Measurements from ENCODE around the gene RAB11B. TPM values are rescaled to one million over a fixed set of nuclear protein-coding genes. Genes with fewer than 3 reads are reported as not detected.

The RAB11B gene
- total RNA-seq, 1 experiment from 2014 or later, result 29.7 TPM

DNA sequence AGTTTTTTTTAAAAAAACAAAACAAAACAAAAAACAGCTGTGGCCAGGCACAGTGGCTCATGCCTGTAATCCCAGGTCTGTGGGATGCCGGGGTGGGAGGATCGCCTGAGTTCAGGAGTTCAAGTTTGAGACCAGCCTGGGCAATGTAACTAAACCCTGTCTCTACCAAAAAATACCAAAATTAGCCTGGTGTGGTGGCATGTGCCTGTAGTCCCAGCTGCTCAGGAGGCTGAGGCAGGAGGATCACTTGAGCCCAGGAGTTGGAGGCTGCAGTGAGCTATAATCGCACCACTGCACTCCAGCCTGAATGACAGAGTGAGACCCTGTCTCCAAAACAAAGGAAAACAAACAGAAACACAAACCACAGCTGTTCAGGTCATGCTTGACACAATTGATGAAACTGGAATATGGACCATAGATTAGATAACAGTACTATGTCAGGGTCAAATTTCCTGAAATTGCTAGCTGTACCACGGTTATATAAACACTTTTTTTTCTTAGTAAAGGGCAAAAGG, 33.1 kb upstream of the RAB11B start:
- H3F3A ChIP-seq (ENCODE audit: low read length, unreplicated experiment), result peaks cover 4% of the 10 kb centered on the region
- H2AFZ ChIP-seq (ENCODE audit: low read length), result no peak overlapping the region
- intact Hi-C loops (cut with micrococcal nuclease), result loop anchor here (10.0 kb wide), 1 partner anchor 228 kb away; no protein-coding TSS in a partner anchor
- TF ChIP-seq EZH2 (IDR thresholded peaks at IDR 0.05; ENCODE audit: low read length, unreplicated experiment) (no peak), EZH2phosphoT487 (IDR thresholded peaks at IDR 0.05; ENCODE audit: borderline replicate concordance, low read length) (no peak)
- TF ChIP-seq, protein P1, sequence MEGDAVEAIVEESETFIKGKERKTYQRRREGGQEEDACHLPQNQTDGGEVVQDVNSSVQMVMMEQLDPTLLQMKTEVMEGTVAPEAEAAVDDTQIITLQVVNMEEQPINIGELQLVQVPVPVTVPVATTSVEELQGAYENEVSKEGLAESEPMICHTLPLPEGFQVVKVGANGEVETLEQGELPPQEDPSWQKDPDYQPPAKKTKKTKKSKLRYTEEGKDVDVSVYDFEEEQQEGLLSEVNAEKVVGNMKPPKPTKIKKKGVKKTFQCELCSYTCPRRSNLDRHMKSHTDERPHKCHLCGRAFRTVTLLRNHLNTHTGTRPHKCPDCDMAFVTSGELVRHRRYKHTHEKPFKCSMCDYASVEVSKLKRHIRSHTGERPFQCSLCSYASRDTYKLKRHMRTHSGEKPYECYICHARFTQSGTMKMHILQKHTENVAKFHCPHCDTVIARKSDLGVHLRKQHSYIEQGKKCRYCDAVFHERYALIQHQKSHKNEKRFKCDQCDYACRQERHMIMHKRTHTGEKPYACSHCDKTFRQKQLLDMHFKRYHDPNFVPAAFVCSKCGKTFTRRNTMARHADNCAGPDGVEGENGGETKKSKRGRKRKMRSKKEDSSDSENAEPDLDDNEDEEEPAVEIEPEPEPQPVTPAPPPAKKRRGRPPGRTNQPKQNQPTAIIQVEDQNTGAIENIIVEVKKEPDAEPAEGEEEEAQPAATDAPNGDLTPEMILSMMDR (conservative IDR thresholded peaks at IDR 0.05; ENCODE audit: low read depth, low read length), result no peak
- peaks cover 25% of the 10 kb centered on the region for H3K4me1 ChIP-seq (ENCODE audit: insufficient read depth, low read length)
- DNase-seq, result no peak
- POLR2A ChIA-PET (ENCODE audit: unreplicated experiment), result no interaction called here
- no peaks in the 10 kb centered on the region for H3K9me3 ChIP-seq (ENCODE audit: low read length)
- no peak overlapping the region for H3K4me3 ChIP-seq (ENCODE audit: low read length)
- BruUV-seq (replicated peaks), result no TSS peak
- no peaks in the 10 kb centered on the region for H3K27me3 ChIP-seq (ENCODE audit: low read length)
- no peaks in the 10 kb centered on the region for H3K9me2 ChIP-seq (replicated peaks; ENCODE audit: low read length)
- H3K27ac ChIP-seq (ENCODE audit: low read length), result no peak overlapping the region
- ATAC-seq, result no peak
- CTCF ChIA-PET, result no interaction called here
- H3K36me3 ChIP-seq (ENCODE audit: low read depth, low read length), result no peaks in the 10 kb centered on the region
- H3K9ac ChIP-seq (ENCODE audit: low read length), result no peak overlapping the region
- 0 out of 2 replicates have a peak, but pooled peaks cover 5% of the 10 kb centered on the region for H4K20me1 ChIP-seq (ENCODE audit: low read length)
- no peaks in the 10 kb centered on the region for H3K79me2 ChIP-seq (ENCODE audit: low read length)
- no peak overlapping the region for H3K4me2 ChIP-seq (ENCODE audit: low read length)

- no peak for TF ChIP-seq EZH2 (IDR thresholded peaks at IDR 0.05; ENCODE audit: low read length, unreplicated experiment)
- TF ChIP-seq, protein P1 (conservative IDR thresholded peaks at IDR 0.05; ENCODE audit: low read depth, low read length), result no peak
- TF ChIP-seq EZH2phosphoT487 (IDR thresholded peaks at IDR 0.05; ENCODE audit: borderline replicate concordance, low read length), result no peak
- peaks cover 4% of the 10 kb centered on the region for H3F3A ChIP-seq (ENCODE audit: low read length, unreplicated experiment)
- H3K27ac ChIP-seq (ENCODE audit: low read length), result no peak overlapping the region
- H2AFZ ChIP-seq (ENCODE audit: low read length), result no peak overlapping the region
- DNase-seq (no peak), ATAC-seq (no peak)
- no peak overlapping the region for H3K4me2 ChIP-seq (ENCODE audit: low read length)
- CTCF ChIA-PET, result no interaction called here
- no peaks in the 10 kb centered on the region for H3K36me3 ChIP-seq (ENCODE audit: low read depth, low read length)
- peaks cover 40% of the 10 kb centered on the region for H3K4me1 ChIP-seq (ENCODE audit: insufficient read depth, low read length)
- no peaks in the 10 kb centered on the region for H3K27me3 ChIP-seq (ENCODE audit: low read length)
- no peaks in the 10 kb centered on the region for H3K79me2 ChIP-seq (ENCODE audit: low read length)
- H3K9me2 ChIP-seq (replicated peaks; ENCODE audit: low read length), result no peaks in the 10 kb centered on the region
- H3K9me3 ChIP-seq (ENCODE audit: low read length), result no peaks in the 10 kb centered on the region
- intact Hi-C loops (cut with micrococcal nuclease), result loop anchor here (10.0 kb wide), 1 partner anchor 226 kb away; no protein-coding TSS in a partner anchor
- H3K4me3 ChIP-seq (ENCODE audit: low read length), result no peak overlapping the region
- no peak overlapping the region for H3K9ac ChIP-seq (ENCODE audit: low read length)
- H4K20me1 ChIP-seq (ENCODE audit: low read length), result 0 out of 2 replicates have a peak, but pooled peaks cover 5% of the 10 kb centered on the region
- BruUV-seq (replicated peaks), result no TSS peak
- POLR2A ChIA-PET (ENCODE audit: unreplicated experiment), result interaction anchor here (0.5 kb wide), 1 partner anchor 1414 kb away, joined by 8 read pairs; no protein-coding TSS in a partner anchor
These were observed 31.2 kb upstream of the RAB11B start for GRCh38 chr19:8358948-8359347.

DNA sequence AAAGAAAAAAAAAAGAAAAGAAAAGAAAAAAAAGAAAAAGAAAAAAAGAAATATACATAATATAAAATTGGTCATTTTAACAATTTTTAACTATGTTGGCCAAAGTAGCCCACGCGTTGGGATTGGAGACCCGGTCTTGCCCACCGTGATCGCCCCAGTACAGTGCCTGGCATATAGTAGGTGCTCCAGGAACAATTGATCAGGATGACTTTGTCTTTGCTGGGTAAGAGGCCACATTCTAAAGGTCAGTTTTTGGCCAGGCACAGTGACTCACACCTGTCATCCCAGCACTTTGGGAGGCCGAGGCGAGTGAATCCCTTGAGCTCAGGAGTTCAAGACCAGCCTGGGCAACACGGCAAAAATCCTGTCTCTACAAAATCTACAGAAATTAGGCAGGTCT, 30.0 kb upstream of the RAB11B start:
- no peaks in the 10 kb centered on the region for H3K9me3 ChIP-seq (ENCODE audit: low read length)
- no peak overlapping the region for H2AFZ ChIP-seq (ENCODE audit: low read length)
- H3K4me1 ChIP-seq (ENCODE audit: insufficient read depth, low read length), result peaks cover 38% of the 10 kb centered on the region
- intact Hi-C loops (cut with micrococcal nuclease), result no loop called here
- peaks cover 4% of the 10 kb centered on the region for H3F3A ChIP-seq (ENCODE audit: low read length, unreplicated experiment)
- 0 out of 2 replicates have a peak, but pooled peaks cover 2% of the 10 kb centered on the region for H4K20me1 ChIP-seq (ENCODE audit: low read length)
- DNase-seq (no peak), ATAC-seq (no peak)
- no peaks in the 10 kb centered on the region for H3K36me3 ChIP-seq (ENCODE audit: low read depth, low read length)
- BruUV-seq (replicated peaks), result no TSS peak
- no peak for TF ChIP-seq EZH2 (IDR thresholded peaks at IDR 0.05; ENCODE audit: low read length, unreplicated experiment)
- H3K4me2 ChIP-seq (ENCODE audit: low read length), result no peak overlapping the region
- no peak overlapping the region for H3K9ac ChIP-seq (ENCODE audit: low read length)
- no peaks in the 10 kb centered on the region for H3K27me3 ChIP-seq (ENCODE audit: low read length)
- CTCF ChIA-PET, result no interaction called here
- H3K4me3 ChIP-seq (ENCODE audit: low read length), result no peak overlapping the region
- no peaks in the 10 kb centered on the region for H3K9me2 ChIP-seq (replicated peaks; ENCODE audit: low read length)
- no peaks in the 10 kb centered on the region for H3K79me2 ChIP-seq (ENCODE audit: low read length)
- POLR2A ChIA-PET (ENCODE audit: unreplicated experiment), result no interaction called here
- no peak overlapping the region for H3K27ac ChIP-seq (ENCODE audit: low read length)

Data from PC-3 (cell line).